Stimulated activated memory B cell treated with anti-CD40 and anti-IgM and Interleukin-4, amounts not matched to agents 10 μg/mL and 1 μg/mL and 100 μg/mL, for 72 hours (primary cell): ENCODE measurements around the gene ATAD3B.
"Not testable (repeated sequence)": the region's sequence is repeated elsewhere in the genome, so short reads cannot be mapped to it uniquely, and the experiment has no call there.

ENCODE experiments used
- ATAC-seq: fragments of 150-1000 bp; cut with Tn5 transposase; 2 replicates; pipeline ENCODE4 v1.10.0; 2021
- H3K27ac Mint-ChIP-seq: one replicate; pipeline ENCODE4 v1.8.0; 2022; ENCODE audit warnings: mild to moderate bottlenecking, mixed read lengths
- H3K27me3 Mint-ChIP-seq: one replicate; pipeline ENCODE4 v1.8.0; 2022; ENCODE audit warnings: mixed read lengths
- H3K36me3 Mint-ChIP-seq: one replicate; pipeline ENCODE4 v1.8.0; 2022; ENCODE audit warnings: mixed read lengths
- H3K4me1 Mint-ChIP-seq: one replicate; pipeline ENCODE4 v1.8.0; 2022; ENCODE audit warnings: mixed read lengths
- H3K4me3 Mint-ChIP-seq: one replicate; pipeline ENCODE4 v1.8.0; 2022; ENCODE audit warnings: mild to moderate bottlenecking, moderate library complexity, mixed read lengths
- H3K9me3 Mint-ChIP-seq: one replicate; pipeline ENCODE4 v1.8.0; 2022; ENCODE audit warnings: mixed read lengths

Gene ATAD3B

GRCh38 chr1:1455366-1455884 is 16.1 kb upstream of the ATAD3B start:
- Mint-ChIP-seq H3K27ac (no peak overlapping the region), H3K4me3 (no peak overlapping the region), H3K27me3 (no peaks in the 10 kb centered on the region), H3K36me3 (no peaks in the 10 kb centered on the region), H3K4me1 (no peaks in the 10 kb centered on the region), H3K9me3 (no peaks in the 10 kb centered on the region)
- no peak for ATAC-seq

DNA sequence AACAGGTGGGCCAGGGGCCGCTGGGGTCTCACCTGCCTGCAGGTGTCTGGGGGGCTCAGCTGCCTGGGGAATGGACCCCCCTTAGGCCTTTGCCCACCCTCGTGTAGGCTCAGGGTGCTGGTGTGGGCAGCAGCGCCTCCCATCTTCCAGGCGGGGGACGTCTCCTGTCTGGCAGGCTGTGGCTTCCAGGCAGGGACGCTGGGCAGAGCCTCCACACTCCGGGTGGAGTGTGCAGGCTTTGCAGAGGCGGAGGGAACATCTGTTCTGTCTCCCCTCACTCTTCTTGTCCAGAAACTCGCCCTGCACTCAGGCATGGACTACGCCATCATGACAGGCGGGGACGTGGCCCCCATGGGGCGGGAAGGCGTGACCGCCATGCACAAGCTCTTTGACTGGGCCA is 15.6 kb upstream of the ATAD3B start:
- not testable (repeated sequence) for H3K4me1 Mint-ChIP-seq, H3K9me3 Mint-ChIP-seq, H3K27me3 Mint-ChIP-seq, ATAC-seq, H3K36me3 Mint-ChIP-seq, H3K4me3 Mint-ChIP-seq, H3K27ac Mint-ChIP-seq

- not testable (repeated sequence) for H3K36me3 Mint-ChIP-seq, H3K4me1 Mint-ChIP-seq, H3K27ac Mint-ChIP-seq, ATAC-seq, H3K9me3 Mint-ChIP-seq, H3K4me3 Mint-ChIP-seq
- peaks cover 10% of the 10 kb centered on the region for H3K27me3 Mint-ChIP-seq
These were observed 14.8 kb upstream of the ATAD3B start for GRCh38 chr1:1456683-1457255.

DNA sequence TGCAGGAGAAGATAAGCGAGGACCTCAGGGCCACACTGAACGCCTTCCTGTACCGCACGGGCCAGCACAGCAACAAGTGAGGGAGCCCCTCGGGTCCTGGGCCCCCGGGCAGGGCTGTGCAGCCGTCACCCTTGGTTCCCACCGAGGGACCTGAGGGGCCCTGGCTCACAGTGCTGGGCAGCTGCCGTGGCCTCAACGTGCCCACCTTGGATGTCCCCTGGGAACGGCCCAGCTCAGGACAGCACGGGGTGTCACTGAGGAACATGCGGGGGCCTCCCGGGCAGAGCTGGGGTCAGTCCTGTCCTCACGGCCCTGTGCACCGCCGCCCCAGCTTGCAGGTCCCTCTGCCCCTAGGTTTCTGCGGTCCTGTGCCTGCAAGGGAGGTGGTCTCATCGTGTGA is 12.4 kb upstream of the ATAD3B start:
- H3K36me3 Mint-ChIP-seq, H3K9me3 Mint-ChIP-seq, H3K4me1 Mint-ChIP-seq, H3K27ac Mint-ChIP-seq, ATAC-seq, H3K4me3 Mint-ChIP-seq: not testable (repeated sequence)
- H3K27me3 Mint-ChIP-seq, result peaks cover 10% of the 10 kb centered on the region

GRCh38 chr1:1459711-1460110 is 11.9 kb upstream of the ATAD3B start:
- H3K9me3 Mint-ChIP-seq, H3K27ac Mint-ChIP-seq, ATAC-seq, H3K4me1 Mint-ChIP-seq, H3K36me3 Mint-ChIP-seq, H3K4me3 Mint-ChIP-seq: not testable (repeated sequence)
- peaks cover 10% of the 10 kb centered on the region for H3K27me3 Mint-ChIP-seq

DNA sequence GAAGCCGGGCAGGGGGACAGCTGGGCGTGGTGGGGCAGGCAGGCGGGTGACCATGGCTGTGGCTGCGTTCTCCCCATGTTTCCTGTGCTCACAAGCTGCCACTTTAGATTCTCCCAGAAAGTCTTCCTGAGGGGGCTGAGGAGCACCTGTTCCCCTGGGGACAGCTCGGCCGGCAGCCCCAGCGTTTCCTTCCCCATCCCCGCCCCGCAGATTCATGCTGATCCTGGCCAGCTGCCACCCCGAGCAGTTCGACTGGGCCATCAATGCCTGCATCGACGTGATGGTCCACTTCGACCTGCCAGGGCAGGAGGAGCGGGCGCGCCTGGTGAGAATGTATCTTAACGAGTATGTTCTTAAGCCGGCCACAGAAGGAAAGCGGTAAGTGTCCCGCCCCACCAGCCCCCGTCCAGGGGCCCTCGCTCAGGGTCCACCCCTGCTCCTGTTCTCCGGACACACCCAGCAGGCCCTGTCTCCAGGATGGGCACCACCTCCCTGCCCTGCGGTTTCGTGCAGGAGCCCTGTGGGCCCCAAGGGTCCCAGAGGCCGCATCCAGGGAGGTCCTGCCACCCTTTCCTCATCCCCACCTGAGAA is 10.9 kb upstream of the ATAD3B start:
- ATAC-seq, result no peak
- H3K27me3 Mint-ChIP-seq, result peaks cover 10% of the 10 kb centered on the region
- H3K27ac Mint-ChIP-seq, result no peak overlapping the region
- no peaks in the 10 kb centered on the region for H3K9me3 Mint-ChIP-seq
- H3K36me3 Mint-ChIP-seq, result no peaks in the 10 kb centered on the region
- H3K4me3 Mint-ChIP-seq, result no peak overlapping the region
- peaks cover 10% of the 10 kb centered on the region for H3K4me1 Mint-ChIP-seq

- Mint-ChIP-seq H3K27ac (peak overlapping the region; percentile 79), H3K4me1 (peaks cover 10% of the 10 kb centered on the region), H3K27me3 (peaks cover 10% of the 10 kb centered on the region), H3K36me3 (no peaks in the 10 kb centered on the region), H3K9me3 (no peaks in the 10 kb centered on the region), H3K4me3 (peak overlapping the region; percentile 68)
- ATAC-seq, result no peak
These were observed 9.7 kb upstream of the ATAD3B start for GRCh38 chr1:1461721-1462317.

DNA sequence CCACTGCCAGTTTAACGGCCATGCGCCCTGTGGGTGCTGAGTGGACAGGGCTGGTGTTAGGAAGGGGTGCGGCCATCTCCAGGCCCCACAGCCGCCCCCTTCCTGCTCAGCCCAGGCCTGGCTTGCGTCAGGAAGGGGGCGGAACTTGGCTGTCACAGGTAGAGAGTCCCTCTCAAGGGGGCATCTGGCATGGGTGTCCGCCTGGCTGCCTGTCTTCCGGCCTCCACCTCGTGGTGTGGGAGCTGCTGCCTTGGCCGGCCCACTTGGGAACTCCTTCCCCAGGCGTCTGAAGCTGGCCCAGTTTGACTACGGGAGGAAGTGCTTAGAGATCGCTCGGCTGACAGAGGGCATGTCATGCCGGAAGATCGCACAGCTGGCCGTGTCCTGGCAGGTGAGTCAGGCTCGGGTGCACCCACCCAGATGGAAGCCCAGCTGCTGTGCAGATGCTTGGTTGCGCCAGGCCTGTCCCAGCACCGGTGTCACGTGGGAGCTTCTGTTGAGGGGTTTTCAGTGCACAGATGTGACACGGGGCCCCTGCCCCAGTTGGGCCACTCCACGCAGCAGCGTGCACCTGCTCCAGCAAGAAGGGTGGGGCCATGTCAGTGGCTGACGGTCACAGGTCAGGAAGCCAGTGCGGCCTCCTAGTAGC is 9.1 kb upstream of the ATAD3B start:
- H3K9me3 Mint-ChIP-seq, result no peaks in the 10 kb centered on the region
- peak overlapping the region; percentile 68 for H3K4me3 Mint-ChIP-seq
- H3K27me3 Mint-ChIP-seq, result peaks cover 10% of the 10 kb centered on the region
- peak overlapping the region; percentile 79 for H3K27ac Mint-ChIP-seq
- H3K4me1 Mint-ChIP-seq, result peaks cover 10% of the 10 kb centered on the region
- no peaks in the 10 kb centered on the region for H3K36me3 Mint-ChIP-seq
- peak; percentile 77 for ATAC-seq

GRCh38 chr1:1463312-1463711 is 8.3 kb upstream of the ATAD3B start:
- Mint-ChIP-seq H3K4me1 (peaks cover 10% of the 10 kb centered on the region), H3K27me3 (peaks cover 10% of the 10 kb centered on the region), H3K36me3 (no peaks in the 10 kb centered on the region), H3K4me3 (no peak overlapping the region), H3K9me3 (no peaks in the 10 kb centered on the region), H3K27ac (no peak overlapping the region)
- ATAC-seq, result no peak

DNA sequence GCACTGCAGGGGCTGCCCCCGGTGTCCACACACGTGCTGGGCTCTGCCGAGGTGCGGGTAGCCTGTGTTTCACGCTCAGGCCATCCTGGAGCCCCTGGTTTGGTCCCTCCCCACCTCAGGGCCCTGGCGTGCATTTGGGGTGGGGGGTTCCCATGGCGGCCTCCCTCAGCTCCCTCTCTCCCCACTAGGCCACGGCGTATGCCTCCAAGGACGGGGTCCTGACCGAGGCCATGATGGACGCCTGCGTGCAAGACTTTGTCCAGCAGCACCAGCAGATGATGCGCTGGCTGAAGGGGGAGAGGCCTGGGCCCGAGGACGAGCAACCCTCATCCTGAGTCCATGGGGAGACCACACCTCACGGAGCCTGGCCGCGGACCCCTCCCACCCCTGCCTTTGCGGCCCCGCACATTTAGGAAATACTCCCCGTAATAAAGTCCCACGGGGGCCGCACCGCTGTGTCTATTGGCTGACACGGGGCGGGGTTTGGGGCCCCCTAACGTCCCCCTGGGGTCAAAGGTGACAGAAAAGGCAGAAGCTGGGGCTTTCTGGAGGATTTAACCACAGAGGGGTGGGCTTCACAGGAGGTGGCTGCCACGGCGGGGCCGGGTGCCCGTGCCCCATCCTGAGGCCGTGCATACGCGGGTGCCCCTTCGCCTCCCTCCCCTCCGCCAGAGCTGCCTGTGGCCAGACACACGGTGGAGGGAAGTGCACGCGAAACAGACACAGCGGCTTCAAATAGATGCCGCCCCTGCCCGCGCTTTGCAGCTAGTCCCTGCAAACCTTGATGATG is 3.2 kb upstream of the ATAD3B start:
- H3K9me3 Mint-ChIP-seq, H3K27me3 Mint-ChIP-seq, H3K36me3 Mint-ChIP-seq, ATAC-seq, H3K4me3 Mint-ChIP-seq, H3K27ac Mint-ChIP-seq: not testable (repeated sequence)
- H3K4me1 Mint-ChIP-seq, result peaks cover 21% of the 10 kb centered on the region

DNA sequence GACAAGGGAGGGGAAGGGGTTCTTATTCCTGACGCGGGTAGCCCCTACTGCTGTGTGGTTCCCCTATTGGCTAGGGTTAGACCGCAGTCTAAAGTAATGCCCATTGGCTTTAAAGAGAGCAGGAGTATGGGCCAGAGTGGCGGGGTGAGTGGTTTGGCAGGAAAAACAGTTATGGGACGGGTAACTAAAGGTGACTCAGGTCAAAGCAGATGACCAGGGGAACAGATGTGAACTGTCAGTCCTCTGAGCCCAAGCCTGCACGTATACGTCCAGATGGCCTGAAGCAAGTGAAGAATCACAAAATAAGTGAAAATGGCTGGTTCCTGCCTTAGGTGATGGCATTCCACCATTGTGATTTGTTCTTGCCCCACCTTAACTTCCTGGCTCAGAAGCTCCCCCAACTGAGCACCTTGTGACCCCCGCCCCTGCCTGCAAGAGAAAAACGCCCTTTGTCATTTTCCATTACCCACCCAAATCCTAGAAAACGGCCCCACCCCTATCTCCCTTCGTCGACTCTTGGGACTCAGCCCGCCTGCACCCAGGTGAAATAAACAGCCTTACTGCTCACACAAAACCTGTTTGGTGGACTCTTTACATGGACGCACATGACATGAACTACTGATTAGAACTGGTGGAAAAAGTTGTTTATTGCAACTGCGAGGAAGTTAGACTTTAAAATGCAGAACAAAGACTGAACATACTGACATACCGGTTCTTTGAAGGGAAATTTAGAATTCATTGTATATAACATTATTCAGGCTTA is 758 bp upstream of the ATAD3B start:
- H3K4me3 Mint-ChIP-seq, result peak overlapping the region; percentile 85
- no peaks in the 10 kb centered on the region for H3K9me3 Mint-ChIP-seq
- ATAC-seq, result peak; percentile 5
- H3K27me3 Mint-ChIP-seq, result no peaks in the 10 kb centered on the region
- H3K36me3 Mint-ChIP-seq, result peaks cover 6% of the 10 kb centered on the region
- H3K4me1 Mint-ChIP-seq, result peaks cover 34% of the 10 kb centered on the region
- peak overlapping the region; percentile 89 for H3K27ac Mint-ChIP-seq

DNA sequence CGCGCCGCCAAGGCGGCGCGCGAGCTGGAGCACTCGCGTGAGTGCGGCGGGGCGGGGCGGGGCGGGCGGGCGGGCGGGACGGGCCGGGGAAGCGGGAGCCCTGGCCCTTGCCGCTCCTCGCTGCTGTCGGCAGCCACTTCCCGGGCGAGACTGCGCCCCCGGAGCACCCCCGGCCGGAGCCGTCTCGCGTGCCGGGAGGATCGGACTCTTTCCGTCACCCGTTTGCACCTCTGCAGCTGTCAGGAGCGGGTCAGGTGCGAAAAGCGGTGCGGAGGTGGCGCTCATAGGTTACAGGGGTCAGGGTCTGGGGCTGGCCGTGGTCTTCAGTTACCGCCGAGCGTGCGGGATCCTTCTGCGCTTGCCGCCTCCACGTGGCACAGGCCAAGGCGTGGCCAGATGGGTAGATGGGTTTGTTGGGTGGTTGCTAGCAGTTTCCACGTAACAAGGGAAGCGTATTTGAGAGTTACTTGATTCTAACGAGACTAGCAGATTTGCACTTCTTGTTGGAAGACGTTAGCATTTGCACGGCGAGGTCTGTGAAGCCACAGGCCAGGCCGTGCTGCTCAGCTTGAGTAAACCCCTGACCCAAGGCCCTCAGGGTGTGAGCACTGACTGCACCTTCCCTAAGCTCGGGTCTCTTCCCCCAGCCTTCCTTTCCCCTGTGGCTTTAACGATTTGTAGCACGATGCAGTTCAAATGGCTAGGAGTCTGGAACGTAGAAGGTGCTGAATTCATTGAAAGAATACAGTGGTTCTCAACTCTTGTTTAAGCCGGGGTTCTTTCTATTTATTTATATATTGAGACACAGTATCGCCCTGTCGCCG is 700 bp downstream of the ATAD3B start:
- peak; percentile 50 for ATAC-seq
- not testable (repeated sequence) for H3K9me3 Mint-ChIP-seq, H3K27me3 Mint-ChIP-seq
- Mint-ChIP-seq H3K4me3 (peak overlapping the region; percentile 75), H3K4me1 (peaks cover 34% of the 10 kb centered on the region), H3K36me3 (peaks cover 15% of the 10 kb centered on the region), H3K27ac (peak overlapping the region; percentile 89)

DNA sequence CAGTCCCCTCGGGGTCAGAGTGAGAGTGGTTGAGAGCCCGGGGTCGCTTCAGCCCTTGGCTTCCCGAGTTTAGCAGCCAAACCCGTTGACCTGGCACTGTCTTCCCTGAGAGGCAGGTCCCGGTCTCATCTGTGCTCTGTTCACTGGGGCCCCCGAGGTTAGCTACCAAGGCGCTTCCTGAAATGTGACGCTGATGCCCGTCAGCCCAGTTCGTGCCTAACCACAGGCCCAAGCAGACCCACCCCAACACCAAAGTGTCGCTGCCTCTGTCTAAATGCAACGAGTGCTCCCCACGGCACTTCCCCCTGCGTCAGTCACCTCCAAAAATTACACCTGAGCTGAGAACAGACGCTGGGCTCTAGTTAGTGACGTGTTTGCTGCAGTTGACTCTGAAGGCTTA is 4.4 kb downstream of the ATAD3B start:
- H3K4me3 Mint-ChIP-seq, H3K27ac Mint-ChIP-seq, H3K27me3 Mint-ChIP-seq, H3K9me3 Mint-ChIP-seq, ATAC-seq: not testable (repeated sequence)
- H3K36me3 Mint-ChIP-seq, result peaks cover 35% of the 10 kb centered on the region
- peaks cover 36% of the 10 kb centered on the region for H3K4me1 Mint-ChIP-seq

DNA sequence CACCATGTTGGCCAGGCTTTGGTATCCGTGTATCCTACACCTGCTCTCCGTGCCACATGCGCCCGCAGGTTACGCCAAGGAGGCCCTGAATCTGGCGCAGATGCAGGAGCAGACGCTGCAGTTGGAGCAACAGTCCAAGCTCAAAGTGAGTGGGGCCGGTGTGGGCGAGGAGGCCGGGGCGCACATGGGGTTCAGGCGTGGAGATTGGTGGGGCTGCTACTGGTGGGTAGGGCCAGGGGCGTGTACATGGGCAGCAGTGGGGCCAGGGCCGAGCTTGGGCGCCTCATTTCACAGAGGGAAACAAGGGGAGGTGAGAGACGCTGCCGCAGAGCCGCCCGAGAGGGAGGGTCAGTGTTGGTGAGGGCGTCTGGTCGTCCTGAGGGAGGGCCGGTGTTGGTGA is 5.6 kb downstream of the ATAD3B start:
- no peak overlapping the region for H3K27ac Mint-ChIP-seq
- H3K36me3 Mint-ChIP-seq, result peaks cover 40% of the 10 kb centered on the region
- H3K27me3 Mint-ChIP-seq, result no peaks in the 10 kb centered on the region

More for the DNA sequence above, 5.6 kb downstream of the ATAD3B start:
- Mint-ChIP-seq H3K9me3 (no peaks in the 10 kb centered on the region), H3K4me3 (no peak overlapping the region), H3K4me1 (peaks cover 33% of the 10 kb centered on the region)
- no peak for ATAC-seq
